IPS DF 4.7 (cell line): ENCODE results near the gene PPM1N.

Source experiments
- DNase-seq: peaks from one replicate; pipeline ENCODE4 v3.0.0-alpha.2; 2013; ENCODE audit warnings: low spot score; ENCODE audit errors: extremely low read depth

The PPM1N gene

GRCh38 chr19:45528744-45529419 is 30.6 kb downstream of the PPM1N start:
- DNase-seq: no peak

GRCh38 chr19:45529420-45529785 is 31.2 kb downstream of the PPM1N start:
- no peak for DNase-seq

GRCh38 chr19:45531349-45531748 is 33.1 kb downstream of the PPM1N start:
- DNase-seq: no peak

- no peak for DNase-seq
Measured at GRCh38 chr19:45539459-45539858, 41.2 kb downstream of the PPM1N start.

- no peak for DNase-seq
Measured at GRCh38 chr19:45542234-45542668, 44.0 kb downstream of the PPM1N start.

GRCh38 chr19:45547211-45547770 is 49.0 kb downstream of the PPM1N start:
- no peak for DNase-seq

- no peak for DNase-seq
Measured at GRCh38 chr19:45547965-45548609, 49.8 kb downstream of the PPM1N start.
